ENCODE data around the gene FRYL.

FRYL gene

GRCh38 chr4:48801016-48801715 lies 21.1 kb upstream of the FRYL start:
- TF ChIP-seq CTCF (IDR thresholded peaks at IDR 0.05), result no peak

- no peak for TF ChIP-seq CTCF (IDR thresholded peaks at IDR 0.05)
Measured at GRCh38 chr4:48799157-48799556, 19.1 kb upstream of the FRYL start.

- no peak for TF ChIP-seq CTCF (IDR thresholded peaks at IDR 0.05)
Measured at GRCh38 chr4:48798117-48798516, 18.0 kb upstream of the FRYL start.

- TF ChIP-seq CTCF (IDR thresholded peaks at IDR 0.05), result no peak
Measured at GRCh38 chr4:48796927-48797679, 17.0 kb upstream of the FRYL start.

- TF ChIP-seq CTCF (IDR thresholded peaks at IDR 0.05), result no peak
Measured at GRCh38 chr4:48796191-48796926, 16.3 kb upstream of the FRYL start.

GRCh38 chr4:48795108-48795507 lies 15.0 kb upstream of the FRYL start:
- TF ChIP-seq CTCF (IDR thresholded peaks at IDR 0.05), result no peak

- no peak for TF ChIP-seq CTCF (IDR thresholded peaks at IDR 0.05)
Measured at GRCh38 chr4:48792348-48793006, 12.4 kb upstream of the FRYL start.

Measured in LNCAP (cell line).